Measurements from ENCODE around the gene TCF25.

GRCh38 chr16:89848974-89849373, 24.4 kb upstream of the TCF25 start:
- TF ChIP-seq CTCF (tag by site-specific recombination; IDR thresholded peaks at IDR 0.05) (no peak), ZNF274 (IDR thresholded peaks at IDR 0.05; ENCODE audit: low read length) (no peak), ZNF274 (tag by site-specific recombination; IDR thresholded peaks at IDR 0.05; ENCODE audit: borderline replicate concordance) (no peak), ZNF76 (tag by site-specific recombination; IDR thresholded peaks at IDR 0.05; ENCODE audit: borderline replicate concordance, low read depth) (no peak), ZNF24 (tag by site-specific recombination; IDR thresholded peaks at IDR 0.05) (no peak), GFI1B (tag by site-specific recombination; IDR thresholded peaks at IDR 0.05) (no peak), ZNF132 (tag by site-specific recombination; IDR thresholded peaks at IDR 0.05; ENCODE audit: borderline replicate concordance) (no peak)

Data from HEK293 (cell line).